Bronchial epithelial cell (primary cell): ENCODE measurements around the gene IL17RB. TPM values are rescaled to one million over a fixed set of nuclear protein-coding genes. Genes with fewer than 3 reads are reported as not detected.

Experiments used
- DNase-seq: peaks from one replicate; pipeline ENCODE4 v3.0.0-alpha.2; 2010; ENCODE audit warnings: low read depth
- FAIRE-seq: peaks from 2 replicates; lab custom pipeline; 2011; peaks lifted over from hg19 to GRCh38; lab: Jason Lieb, UNC
- H3K27me3 ChIP-seq: 2 replicates; pipeline ENCODE4 v1.5.1; 2011; ENCODE audit warnings: low read length; ENCODE audit not compliant: control insufficient read depth, insufficient read depth
- H3K36me3 ChIP-seq: 2 replicates; pipeline ENCODE4 v1.5.1; 2011; ENCODE audit warnings: low read length; ENCODE audit not compliant: control insufficient read depth, insufficient read depth
- H3K4me3 ChIP-seq: 2 replicates; pipeline ENCODE4 v1.5.1; 2011; ENCODE audit warnings: mild to moderate bottlenecking, low read depth, low read length, control low read depth
- CTCF ChIP-seq: IDR thresholded peaks from 2 replicates; pipeline ENCODE4 v1.5.1; 2011; ENCODE audit warnings: mild to moderate bottlenecking, moderate library complexity, low read length, control low read depth, inconsistent platforms; ENCODE audit not compliant: insufficient read depth, severe bottlenecking
- total RNA-seq: library from RNA; depleted of rRNA; stranded (reverse); fragments of >200 nt; gene quantifications from 2 replicates; pipeline ENCODE4 v1.2.1, GENCODE V29; 2014

IL17RB gene
- total RNA-seq, 1 donor from 2014 or later: not detected

GRCh38 chr3:53815651-53816050 lies 30.7 kb upstream of the IL17RB start:
- DNase-seq (no peak), FAIRE-seq (no peak)
- Histone ChIP-seq H3K27me3 (peaks cover 2% of the 10 kb centered on the region), H3K4me3 (no peak overlapping the region), H3K36me3 (no peaks in the 10 kb centered on the region)
- TF ChIP-seq CTCF: no peak

GRCh38 chr3:53816425-53816824 lies 29.9 kb upstream of the IL17RB start:
- Histone ChIP-seq H3K4me3 (no peak overlapping the region), H3K36me3 (no peaks in the 10 kb centered on the region), H3K27me3 (peaks cover 2% of the 10 kb centered on the region)
- DNase-seq: no peak
- FAIRE-seq: no peak
- TF ChIP-seq CTCF: no peak

- peaks cover 2% of the 10 kb centered on the region for H3K27me3 ChIP-seq
Observed at GRCh38 chr3:53817211-53817610, 29.2 kb upstream of the IL17RB start.

GRCh38 chr3:53817809-53818208 lies 28.6 kb upstream of the IL17RB start:
- no peak for FAIRE-seq

More at GRCh38 chr3:53817211-53817610, 29.2 kb upstream of the IL17RB start:
- no peak for TF ChIP-seq CTCF
- H3K4me3 ChIP-seq: no peak overlapping the region
- no peaks in the 10 kb centered on the region for H3K36me3 ChIP-seq
- DNase-seq (no peak), FAIRE-seq (no peak)

GRCh38 chr3:53818221-53819162 lies 27.9 kb upstream of the IL17RB start:
- FAIRE-seq: no peak

More at GRCh38 chr3:53817809-53818208, 28.6 kb upstream of the IL17RB start:
- Histone ChIP-seq H3K27me3 (peaks cover 2% of the 10 kb centered on the region), H3K36me3 (no peaks in the 10 kb centered on the region), H3K4me3 (no peak overlapping the region)
- no peak for TF ChIP-seq CTCF
- DNase-seq: no peak

More at GRCh38 chr3:53818221-53819162, 27.9 kb upstream of the IL17RB start:
- Histone ChIP-seq H3K27me3 (peaks cover 2% of the 10 kb centered on the region), H3K36me3 (no peaks in the 10 kb centered on the region), H3K4me3 (no peak overlapping the region)
- no peak for TF ChIP-seq CTCF
- DNase-seq: no peak
